Mammary epithelial cell (primary cell): ENCODE results near the gene RPS6KA2.

Source experiments
- EZH2 ChIP-seq: IDR thresholded peaks from 2 replicates; pipeline ENCODE4 v1.6.1; 2012; ENCODE audit warnings: low read length, inconsistent platforms, borderline replicate concordance
- TF ChIP-seq, protein P1 (sequence below), 2 donors: IDR thresholded peaks in 1 of 2; conservative IDR thresholded peaks in 1 of 2; 2 replicates each; pipeline ENCODE4 v1.5.1; 2011 to 2012; ENCODE audit warnings: inconsistent platforms in 2 of 2, low read length in 2 of 2, mild to moderate bottlenecking in 2 of 2, control low read depth in 1 of 2, low read depth in 1 of 2; ENCODE audit not compliant: insufficient read depth in 1 of 2; ENCODE audit errors: extremely low read depth in 1 of 2

DNA sequence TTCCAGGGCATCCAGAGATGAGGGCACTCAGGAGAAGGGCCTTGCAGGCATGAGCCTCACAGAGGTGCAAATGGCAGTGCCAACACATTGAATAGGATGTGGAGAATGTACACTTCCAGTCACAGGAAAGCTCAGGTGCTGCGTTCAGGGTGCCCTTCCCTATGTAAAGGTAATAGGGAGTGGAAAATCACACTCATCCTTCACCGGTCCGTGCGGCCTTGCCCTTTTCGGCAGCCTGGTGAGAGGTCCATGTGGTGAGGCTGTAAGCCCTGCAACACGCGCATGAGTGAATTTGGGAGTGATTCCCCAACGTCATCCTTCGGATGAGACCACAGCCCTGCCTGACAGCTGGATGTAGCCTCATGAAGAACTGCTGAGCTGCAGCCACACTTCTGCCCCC lies 43.0 kb upstream of the RPS6KA2 start:
- TF ChIP-seq, protein P1, sequence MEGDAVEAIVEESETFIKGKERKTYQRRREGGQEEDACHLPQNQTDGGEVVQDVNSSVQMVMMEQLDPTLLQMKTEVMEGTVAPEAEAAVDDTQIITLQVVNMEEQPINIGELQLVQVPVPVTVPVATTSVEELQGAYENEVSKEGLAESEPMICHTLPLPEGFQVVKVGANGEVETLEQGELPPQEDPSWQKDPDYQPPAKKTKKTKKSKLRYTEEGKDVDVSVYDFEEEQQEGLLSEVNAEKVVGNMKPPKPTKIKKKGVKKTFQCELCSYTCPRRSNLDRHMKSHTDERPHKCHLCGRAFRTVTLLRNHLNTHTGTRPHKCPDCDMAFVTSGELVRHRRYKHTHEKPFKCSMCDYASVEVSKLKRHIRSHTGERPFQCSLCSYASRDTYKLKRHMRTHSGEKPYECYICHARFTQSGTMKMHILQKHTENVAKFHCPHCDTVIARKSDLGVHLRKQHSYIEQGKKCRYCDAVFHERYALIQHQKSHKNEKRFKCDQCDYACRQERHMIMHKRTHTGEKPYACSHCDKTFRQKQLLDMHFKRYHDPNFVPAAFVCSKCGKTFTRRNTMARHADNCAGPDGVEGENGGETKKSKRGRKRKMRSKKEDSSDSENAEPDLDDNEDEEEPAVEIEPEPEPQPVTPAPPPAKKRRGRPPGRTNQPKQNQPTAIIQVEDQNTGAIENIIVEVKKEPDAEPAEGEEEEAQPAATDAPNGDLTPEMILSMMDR (conservative IDR thresholded peaks at IDR 0.05 in 1 of 2, IDR thresholded peaks at IDR 0.05 in 1 of 2; ENCODE audit: extremely low read depth in 1 of 2, insufficient read depth in 1 of 2, low read depth in 1 of 2, low read length in 2 of 2) = no peak
- no peak for TF ChIP-seq EZH2
